Activated CD8-positive, alpha-beta memory T cell treated with anti-CD3 and anti-CD28 coated beads, Interleukin-2, amount 10 ng/mL, durations not matched to agents 7 days and 5 days (primary cell): ENCODE results near the gene NCKIPSD. TPM values are rescaled to one million over a fixed set of nuclear protein-coding genes. Genes with fewer than 3 reads are reported as not detected.
A peak's percentile ranks its signal among the peaks of the same experiment; 100 is the strongest.
"Not testable (repeated sequence)": the region's sequence is repeated elsewhere in the genome, so short reads cannot be mapped to it uniquely, and the experiment has no call there.

ENCODE experiments used
- ATAC-seq: fragments of 150-1000 bp; cut with Tn5 transposase; one replicate; pipeline ENCODE4 v1.10.0; 2021; ENCODE audit warnings: moderate library complexity
- CTCF ChIA-PET: fragments of 350-600 bp; sonication (Branson Sonifier 250); formaldehyde crosslinking; loops from one replicate; lab custom pipeline; 2021; ENCODE audit warnings: antibody characterized with exemption; lab: Charles Lee
- DNase-seq: peaks from one replicate; pipeline ENCODE4 v3.0.0-alpha.2; 2020
- H3K27ac Mint-ChIP-seq: one replicate; pipeline ENCODE4 v1.8.0; 2021; ENCODE audit warnings: mild to moderate bottlenecking, mixed read lengths
- H3K27me3 Mint-ChIP-seq: one replicate; pipeline ENCODE4 v1.8.0; 2021; ENCODE audit warnings: mixed read lengths
- H3K36me3 Mint-ChIP-seq: one replicate; pipeline ENCODE4 v1.8.0; 2021; ENCODE audit warnings: mild to moderate bottlenecking, mixed read lengths
- H3K4me1 Mint-ChIP-seq: one replicate; pipeline ENCODE4 v1.8.0; 2021; ENCODE audit warnings: mixed read lengths
- H3K4me3 Mint-ChIP-seq: one replicate; pipeline ENCODE4 v1.8.0; 2021; ENCODE audit warnings: mild to moderate bottlenecking, moderate library complexity, mixed read lengths
- H3K9me3 Mint-ChIP-seq: one replicate; pipeline ENCODE4 v1.8.0; 2022; ENCODE audit warnings: low read depth, mixed read lengths
- total RNA-seq, 2 experiments: library from RNA; stranded (reverse); gene quantifications; one replicate each; pipeline ENCODE4 v1.2.3, GENCODE V29; 2021

Gene NCKIPSD
- 10 to 100 TPM; 33.4 to 43.0 TPM for total RNA-seq

GRCh38 chr3:48685603-48686511 lies at the start of gene NCKIPSD:
Gene NCKIPSD, minus strand, starts transcription at chr3:48685915. Its CDS starts 108 bp downstream, at chr3:48685807.
- H3K4me3 Mint-ChIP-seq = peak within 1 kb of the TSS; percentile 90
- H3K36me3 Mint-ChIP-seq = peaks cover 23% of the 10 kb centered on the region
- ATAC-seq = peak; percentile 91
- peak within 1 kb of the TSS; percentile 83 for H3K27ac Mint-ChIP-seq
- peaks cover 23% of the 10 kb centered on the region for H3K4me1 Mint-ChIP-seq
- no peaks in the 10 kb centered on the region for H3K9me3 Mint-ChIP-seq
- DNase-seq = peak; percentile 91
- CTCF ChIA-PET = interaction anchor here (0.6 to 2.0 kb wide), 36 partner anchors 8 to 411 kb away, joined by 3 to 14 read pairs (median 4); partner anchors contain the start of genes CELSR3, QRICH1, SLC25A20 and SLC26A6
- H3K27me3 Mint-ChIP-seq = no peaks in the 10 kb centered on the region

DNA sequence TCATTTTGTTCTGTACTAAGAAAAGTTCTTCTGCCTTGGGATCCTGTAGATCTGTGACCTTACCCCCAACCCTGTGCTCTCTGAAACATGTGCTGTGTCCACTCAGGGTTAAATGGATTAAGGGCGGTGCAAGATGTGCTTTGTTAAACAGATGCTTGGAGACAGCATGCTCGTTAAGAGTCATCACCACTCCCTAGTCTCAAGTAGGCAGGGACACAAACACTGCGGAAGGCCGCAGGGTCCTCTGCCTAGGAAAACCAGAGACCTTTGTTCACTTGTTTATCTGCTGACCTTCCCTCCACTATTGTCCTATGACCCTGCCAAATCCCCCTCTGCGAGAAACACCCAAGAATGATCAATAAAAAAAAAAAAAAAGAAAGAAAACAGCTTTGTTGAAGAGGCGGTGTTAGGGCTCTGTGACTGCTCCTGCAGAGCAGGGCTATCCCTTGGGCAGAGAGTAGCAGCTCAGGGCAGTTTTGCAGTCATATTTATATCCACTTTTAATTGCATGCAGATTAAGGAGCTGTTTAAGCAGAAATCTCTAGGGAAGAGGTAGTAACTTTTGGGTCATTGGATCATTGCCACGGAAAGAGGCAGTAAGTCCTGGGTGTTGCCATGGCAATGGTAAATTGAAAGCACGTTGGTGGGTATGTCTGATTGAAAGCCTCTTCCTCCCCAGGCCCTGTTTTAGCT lies 49.5 kb upstream of the NCKIPSD start:
- CTCF ChIA-PET = interaction anchor here (0.7 to 1.4 kb wide), 3 partner anchors 9 to 327 kb away, joined by 3 to 6 read pairs (median 3); partner anchors contain the start of gene PRKAR2A
- H3K4me3 Mint-ChIP-seq, H3K27me3 Mint-ChIP-seq: not testable (repeated sequence)

DNA sequence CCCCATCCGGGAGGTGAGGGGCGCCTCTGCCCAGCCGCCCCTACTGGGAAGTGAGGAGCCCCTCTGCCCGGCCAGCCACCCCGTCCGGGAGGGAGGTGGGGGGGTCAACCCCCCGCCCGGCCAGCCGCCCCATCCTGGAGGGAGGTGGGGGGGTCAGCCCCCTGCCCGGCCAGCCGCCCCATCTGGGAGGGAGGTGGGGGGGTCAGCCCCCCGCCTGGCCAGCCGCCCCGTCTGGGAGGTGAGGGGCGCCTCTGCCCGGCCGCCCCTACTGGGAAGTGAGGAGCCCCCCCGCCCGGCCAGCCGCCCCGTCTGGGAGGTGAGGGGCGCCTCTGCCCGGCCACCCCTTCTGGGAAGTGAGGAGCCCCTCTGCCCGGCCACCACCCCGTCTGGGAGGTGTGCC lies 48.8 kb upstream of the NCKIPSD start:
- H3K27me3 Mint-ChIP-seq, H3K36me3 Mint-ChIP-seq, H3K27ac Mint-ChIP-seq, H3K4me3 Mint-ChIP-seq, DNase-seq, ATAC-seq, H3K9me3 Mint-ChIP-seq, CTCF ChIA-PET, H3K4me1 Mint-ChIP-seq: not testable (repeated sequence)

More for the DNA sequence above, 49.5 kb upstream of the NCKIPSD start:
- H3K4me1 Mint-ChIP-seq, H3K27ac Mint-ChIP-seq, H3K36me3 Mint-ChIP-seq, DNase-seq, H3K9me3 Mint-ChIP-seq, ATAC-seq: not testable (repeated sequence)

GRCh38 chr3:48733752-48734518 lies 48.2 kb upstream of the NCKIPSD start:
- H3K9me3 Mint-ChIP-seq, H3K4me3 Mint-ChIP-seq, H3K27me3 Mint-ChIP-seq, DNase-seq, H3K27ac Mint-ChIP-seq, H3K36me3 Mint-ChIP-seq, H3K4me1 Mint-ChIP-seq, CTCF ChIA-PET, ATAC-seq: not testable (repeated sequence)

DNA sequence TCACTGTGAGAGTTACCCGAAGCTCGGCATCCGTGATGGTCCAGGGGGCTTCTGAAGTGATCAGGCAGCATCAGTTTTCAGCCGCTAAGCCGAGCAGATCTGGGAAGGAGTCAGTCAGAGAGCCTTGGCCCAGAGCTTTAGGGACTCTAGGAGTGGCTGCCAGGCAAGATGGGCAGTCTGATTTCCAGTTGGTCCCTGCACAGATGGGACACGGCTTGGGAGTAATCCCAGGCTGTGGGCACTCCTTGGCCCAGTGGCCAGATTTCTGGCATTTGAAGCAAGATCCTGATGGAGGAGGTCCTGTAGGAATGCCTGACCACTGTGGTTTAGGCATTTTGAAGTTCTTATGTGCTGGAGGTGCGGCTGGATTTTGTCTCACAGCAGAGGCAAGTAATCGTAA lies 41.8 kb upstream of the NCKIPSD start:
- no peak overlapping the region for H3K4me3 Mint-ChIP-seq
- no peak overlapping the region for H3K27ac Mint-ChIP-seq
- ATAC-seq = no peak
- no peaks in the 10 kb centered on the region for H3K9me3 Mint-ChIP-seq
- H3K4me1 Mint-ChIP-seq = no peaks in the 10 kb centered on the region
- DNase-seq = no peak
- CTCF ChIA-PET = interaction anchor here (1.7 kb wide), 1 partner anchor 9 kb away, joined by 3 read pairs; no protein-coding TSS in a partner anchor
- no peaks in the 10 kb centered on the region for H3K36me3 Mint-ChIP-seq
- H3K27me3 Mint-ChIP-seq = no peaks in the 10 kb centered on the region

GRCh38 chr3:48725185-48725855 lies 39.6 kb upstream of the NCKIPSD start:
- H3K27me3 Mint-ChIP-seq, ATAC-seq, H3K27ac Mint-ChIP-seq, DNase-seq, H3K4me3 Mint-ChIP-seq, H3K36me3 Mint-ChIP-seq, CTCF ChIA-PET, H3K4me1 Mint-ChIP-seq, H3K9me3 Mint-ChIP-seq: not testable (repeated sequence)

DNA sequence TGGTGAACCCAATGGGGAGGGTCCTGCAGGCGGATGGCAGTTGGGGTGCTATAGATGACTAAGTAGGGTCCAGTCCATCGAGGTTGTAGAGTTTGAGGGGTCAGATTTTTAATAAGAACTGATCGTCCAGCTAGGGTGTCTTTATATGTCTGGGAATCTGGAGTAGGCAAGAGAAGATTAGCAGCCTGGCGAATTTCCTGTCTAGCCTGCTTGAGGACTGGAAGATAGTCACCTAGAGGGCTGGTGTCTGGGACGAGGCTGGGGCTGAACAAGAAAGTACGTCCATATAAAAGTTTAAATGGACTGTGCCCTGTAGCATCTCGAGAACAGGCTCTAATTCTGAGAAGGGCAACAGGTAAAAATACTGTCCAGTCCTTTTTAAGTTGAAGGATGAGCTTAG lies 38.0 kb upstream of the NCKIPSD start:
- no peak overlapping the region for H3K27ac Mint-ChIP-seq
- no peak for ATAC-seq
- no peak for DNase-seq
- H3K9me3 Mint-ChIP-seq = no peaks in the 10 kb centered on the region
- no peak overlapping the region for H3K4me3 Mint-ChIP-seq
- H3K36me3 Mint-ChIP-seq = no peaks in the 10 kb centered on the region
- CTCF ChIA-PET = no interaction called here
- H3K27me3 Mint-ChIP-seq = no peaks in the 10 kb centered on the region
- H3K4me1 Mint-ChIP-seq = no peaks in the 10 kb centered on the region

GRCh38 chr3:48723293-48723692 lies 37.6 kb upstream of the NCKIPSD start:
- H3K27me3 Mint-ChIP-seq, H3K27ac Mint-ChIP-seq, H3K36me3 Mint-ChIP-seq, H3K9me3 Mint-ChIP-seq, CTCF ChIA-PET, H3K4me3 Mint-ChIP-seq, ATAC-seq, H3K4me1 Mint-ChIP-seq, DNase-seq: not testable (repeated sequence)

DNA sequence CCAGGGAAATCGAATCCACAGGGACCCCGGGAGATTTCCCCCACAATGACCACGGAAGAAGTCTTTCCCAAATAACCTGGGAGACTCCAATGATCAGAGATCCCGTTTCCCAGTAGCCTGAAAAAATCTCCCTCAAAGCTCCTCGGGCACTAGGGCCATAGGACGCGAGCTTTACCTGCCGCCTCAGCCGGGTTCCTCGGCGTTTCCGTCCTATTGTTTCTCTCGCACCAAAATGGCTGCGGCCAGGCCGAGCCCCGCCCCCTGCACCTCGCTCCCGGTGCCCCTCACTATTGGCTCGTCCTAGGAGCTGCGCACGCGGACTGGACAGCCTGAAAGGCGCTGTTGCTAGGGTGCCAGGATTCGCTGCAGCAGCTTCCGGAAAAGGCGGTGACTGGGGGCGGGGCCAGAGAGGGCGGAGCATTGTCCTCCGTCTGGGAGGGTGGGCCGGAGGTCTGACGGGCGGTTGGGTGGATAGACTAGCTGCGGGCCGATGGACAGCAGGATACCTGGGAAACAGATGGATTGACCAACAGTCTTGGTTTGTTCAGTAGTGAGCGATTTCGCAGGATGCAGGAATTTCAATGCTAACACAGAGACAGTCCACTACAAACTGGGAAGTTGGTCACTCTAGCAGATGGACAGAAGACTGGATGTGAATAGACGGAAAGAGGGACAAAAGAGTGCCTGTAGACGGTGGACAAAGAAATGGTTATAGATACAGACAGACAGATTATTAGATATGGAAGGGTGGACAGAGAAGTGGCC lies 31.4 kb upstream of the NCKIPSD start, which contains the start of gene IP6K2:
TSS of gene IP6K2 (minus strand) at position 240 of the 765 bp plus-strand sequence. CDS start 21,930 bp downstream, outside the sequence.
- Mint-ChIP-seq H3K27ac (peak within 1 kb of the TSS; percentile 98), H3K27me3 (no peaks in the 10 kb centered on the region), H3K36me3 (peaks cover 24% of the 10 kb centered on the region), H3K4me3 (peak within 1 kb of the TSS; percentile 94), H3K4me1 (peaks cover 30% of the 10 kb centered on the region), H3K9me3 (no peaks in the 10 kb centered on the region)
- DNase-seq (peak; percentile 99), ATAC-seq (peak; percentile 99)
- CTCF ChIA-PET = interaction anchor here (0.9 to 2.7 kb wide), 11 partner anchors 19 to 316 kb away, joined by 3 to 11 read pairs (median 4); partner anchors contain the start of genes ARIH2, NCKIPSD, NDUFAF3 and SLC25A20

- Mint-ChIP-seq H3K27me3 (no peaks in the 10 kb centered on the region), H3K36me3 (peaks cover 28% of the 10 kb centered on the region), H3K27ac (peak overlapping the region; percentile 98), H3K4me1 (peaks cover 34% of the 10 kb centered on the region), H3K4me3 (peak overlapping the region; percentile 94), H3K9me3 (no peaks in the 10 kb centered on the region)
- CTCF ChIA-PET = interaction anchor here (0.9 to 2.7 kb wide), 11 partner anchors 20 to 316 kb away, joined by 3 to 11 read pairs (median 4); partner anchors contain the start of genes ARIH2, NDUFAF3 and SLC25A20
- DNase-seq = peak; percentile 63
- ATAC-seq = peak; percentile 6
These were observed 30.8 kb upstream of the NCKIPSD start for GRCh38 chr3:48716508-48716981.

- peaks cover 31% of the 10 kb centered on the region for H3K36me3 Mint-ChIP-seq
- peaks cover 38% of the 10 kb centered on the region for H3K4me1 Mint-ChIP-seq
- peak overlapping the region; percentile 94 for H3K4me3 Mint-ChIP-seq
- DNase-seq (no peak), ATAC-seq (no peak)
- H3K27me3 Mint-ChIP-seq = no peaks in the 10 kb centered on the region
- no peaks in the 10 kb centered on the region for H3K9me3 Mint-ChIP-seq
- CTCF ChIA-PET = interaction anchor here (0.8 to 1.7 kb wide), 3 partner anchors 29 to 237 kb away, joined by 3 to 4 read pairs (median 3); partner anchors contain the start of gene NCKIPSD
- H3K27ac Mint-ChIP-seq = peak overlapping the region; percentile 98
These were observed 29.6 kb upstream of the NCKIPSD start for GRCh38 chr3:48715174-48715800.
